Cortex of kidney (tissue), 1 donor: Measurements from ENCODE around the gene PTPRN2.

ENCODE experiments used
- DNase-seq: peaks from one replicate; lab custom pipeline; 2025; lab: John Stamatoyannopoulos, UW

The PTPRN2 gene

GRCh38 chr7:157619753-157620525 lies 967.7 kb downstream of the PTPRN2 start:
- DNase-seq: no peak

GRCh38 chr7:157618823-157619606 lies 968.6 kb downstream of the PTPRN2 start:
- DNase-seq: no peak

- DNase-seq: no peak
Observed at GRCh38 chr7:157618091-157618726, 969.4 kb downstream of the PTPRN2 start.

GRCh38 chr7:157617401-157617800 lies 970.2 kb downstream of the PTPRN2 start:
- DNase-seq: no peak

- no peak for DNase-seq
Observed at GRCh38 chr7:157616931-157617330, 970.7 kb downstream of the PTPRN2 start.

GRCh38 chr7:157616426-157616825 lies 971.2 kb downstream of the PTPRN2 start:
- DNase-seq: no peak

DNA sequence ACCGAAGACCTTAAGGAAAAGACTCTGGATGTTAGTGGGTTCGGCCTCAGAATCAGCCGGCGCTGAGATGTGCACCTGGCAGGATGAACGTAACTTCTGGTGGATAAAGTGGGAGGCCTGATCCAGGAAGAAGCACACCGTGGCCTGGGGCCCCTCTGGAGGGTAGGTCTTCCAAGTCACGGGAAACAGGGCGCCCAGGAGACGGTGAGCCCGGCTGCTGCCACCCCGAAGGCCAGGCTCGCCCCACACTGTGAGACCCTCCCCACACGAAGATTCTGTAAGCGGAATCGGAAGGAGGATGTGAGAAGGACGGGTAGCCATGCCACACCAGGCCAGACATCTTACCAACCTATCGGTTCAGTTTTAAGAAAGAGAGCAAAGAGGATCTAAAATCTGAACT lies 971.8 kb downstream of the PTPRN2 start:
- DNase-seq: no peak

DNA sequence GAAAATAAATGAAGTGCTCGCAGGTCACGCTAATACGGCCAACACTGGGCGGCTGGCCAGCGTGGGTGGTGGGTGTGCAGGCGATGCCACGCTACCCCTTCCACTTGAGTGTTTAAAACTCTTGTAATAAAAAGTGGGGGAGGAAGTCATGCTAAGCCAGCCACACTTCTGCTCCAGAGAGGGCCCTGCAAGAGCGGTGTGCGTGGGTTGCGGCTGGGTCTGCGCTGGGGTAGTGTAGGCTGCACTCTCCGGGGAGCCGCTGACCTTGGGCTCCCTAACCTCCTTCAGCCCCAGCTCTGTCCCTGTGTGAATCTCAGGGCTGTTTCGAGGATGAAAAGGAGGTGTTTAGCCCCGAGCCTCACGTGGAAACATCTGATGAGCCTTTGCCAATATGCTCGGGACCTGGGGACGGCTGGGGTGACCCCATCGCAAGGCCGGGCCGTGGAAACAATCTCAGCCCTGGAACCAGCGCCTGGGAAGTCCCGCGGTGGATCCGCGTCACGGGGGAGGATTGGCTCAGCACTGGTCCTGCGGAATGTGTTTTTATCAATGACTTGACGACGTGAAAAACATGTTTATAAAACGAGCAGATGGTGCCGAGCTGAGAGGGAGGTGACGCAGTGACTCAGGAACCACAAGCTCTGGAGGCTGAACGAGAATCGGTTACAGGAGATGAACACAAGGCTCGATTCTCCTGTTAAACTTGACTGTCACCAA lies 972.4 kb downstream of the PTPRN2 start:
- no peak for DNase-seq

DNA sequence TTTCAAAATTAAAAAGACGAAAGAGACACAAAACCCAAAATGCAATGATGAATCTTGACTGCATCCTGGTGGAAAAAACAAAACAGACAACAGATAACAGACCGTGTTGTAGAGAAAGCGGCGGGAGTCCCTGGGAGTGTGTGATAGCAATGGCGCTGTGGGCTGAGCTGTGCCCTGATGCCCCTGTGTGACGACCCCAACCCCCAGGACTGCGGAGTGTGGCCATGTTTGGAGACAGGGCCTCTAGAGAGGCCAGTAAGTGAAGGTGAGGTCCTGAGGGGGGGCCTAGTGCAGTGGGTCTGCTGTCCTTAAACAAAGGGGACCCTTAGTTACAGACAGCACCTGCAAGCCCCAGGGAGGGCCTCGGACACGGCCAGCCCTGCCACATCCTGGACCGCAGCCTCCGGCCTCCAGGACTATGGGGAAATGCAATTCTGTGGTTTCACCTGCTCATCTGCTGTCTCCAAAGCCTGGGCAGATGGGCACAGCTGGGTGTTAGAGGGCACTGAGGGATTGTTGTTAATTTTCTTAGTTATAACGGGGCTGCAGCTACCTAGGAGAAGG lies 973.1 kb downstream of the PTPRN2 start:
- no peak for DNase-seq

DNA sequence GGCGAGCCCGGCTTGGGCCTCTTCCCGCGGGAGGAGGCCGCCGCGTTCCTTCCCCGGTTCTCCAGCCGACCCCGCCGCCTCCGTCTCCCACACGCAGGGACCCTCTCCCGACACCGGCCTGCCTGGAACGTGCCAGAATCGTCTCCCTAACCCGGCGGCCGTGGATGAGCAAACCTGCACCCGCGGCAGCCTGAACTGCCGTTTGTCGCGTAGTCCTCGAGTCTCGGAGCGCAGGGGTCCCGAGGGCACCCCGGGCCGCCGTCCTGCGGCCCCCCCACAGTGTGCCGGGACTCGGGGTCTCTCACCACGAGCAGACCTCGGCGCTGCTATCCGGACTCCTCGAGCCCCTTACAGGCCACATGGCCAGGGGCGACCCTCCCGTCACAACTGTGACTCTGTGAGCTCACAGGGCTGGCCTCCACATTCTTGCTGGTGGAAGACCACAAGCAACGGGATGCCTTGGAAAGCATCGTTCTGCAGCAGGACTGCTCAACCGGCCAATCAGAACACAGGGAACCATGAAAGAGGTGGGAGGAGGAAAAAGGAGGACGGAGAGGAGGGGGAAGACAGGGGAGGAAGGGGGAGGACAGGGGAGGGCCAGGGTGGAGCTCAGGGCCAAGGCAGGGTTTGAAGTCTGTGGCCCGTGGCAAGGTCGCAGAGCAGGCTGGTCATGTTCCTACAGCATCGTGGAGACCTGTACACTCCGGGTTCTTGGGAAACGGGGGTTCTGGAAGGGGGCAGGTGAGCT lies 973.9 kb downstream of the PTPRN2 start:
- no peak for DNase-seq

- DNase-seq: no peak
Observed at GRCh38 chr7:157612664-157613561, 974.7 kb downstream of the PTPRN2 start.

- no peak for DNase-seq
Observed at GRCh38 chr7:157612009-157612663, 975.5 kb downstream of the PTPRN2 start.

DNA sequence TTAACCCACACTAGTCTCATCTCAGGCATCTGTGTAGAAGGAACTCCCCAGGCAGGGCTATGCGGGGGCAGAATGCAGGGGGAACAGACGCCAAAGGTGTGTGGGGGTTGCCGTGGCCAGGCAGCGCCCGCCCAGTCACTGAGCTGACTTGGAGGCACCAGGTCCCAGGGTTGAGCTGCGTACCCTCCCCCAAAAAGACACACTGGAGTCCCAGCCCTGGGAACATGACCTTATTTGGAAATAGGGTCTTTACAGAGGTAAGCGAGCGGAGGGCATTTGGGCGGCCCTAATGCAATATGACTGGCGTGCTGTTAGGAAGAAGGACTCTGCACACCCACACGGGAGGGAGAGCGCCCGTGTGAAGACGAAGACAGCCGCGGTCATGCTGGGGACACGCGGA lies 976.3 kb downstream of the PTPRN2 start:
- DNase-seq: no peak

DNA sequence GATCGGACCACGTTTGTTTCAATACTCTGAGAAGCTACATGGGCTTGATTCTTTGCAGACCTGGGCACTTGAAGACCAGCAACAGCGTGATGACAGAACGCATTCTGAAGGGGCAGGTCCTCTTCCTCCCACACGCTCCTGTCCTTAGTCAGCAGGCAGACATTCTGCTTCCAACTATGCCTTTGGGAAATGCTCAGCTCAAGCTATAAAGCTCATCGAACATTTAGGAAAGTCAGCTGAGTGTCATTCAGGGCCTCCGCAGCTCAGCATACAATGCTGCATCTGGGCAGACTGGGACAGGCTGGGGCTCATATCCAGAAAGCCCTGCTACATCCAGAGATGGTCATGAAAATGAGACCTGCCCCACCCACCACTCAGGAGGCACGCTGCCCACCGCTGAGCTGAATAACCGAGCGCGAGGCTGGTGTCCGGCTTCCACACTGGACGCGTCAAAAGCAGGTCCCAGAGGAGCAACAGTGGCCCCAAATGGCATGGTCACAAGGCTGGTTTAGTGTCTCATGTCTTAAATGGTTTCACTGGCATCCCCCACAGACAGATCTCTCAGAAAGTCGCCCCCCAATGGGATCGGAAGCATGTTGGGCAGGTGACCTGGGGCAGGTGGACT lies 976.8 kb downstream of the PTPRN2 start:
- DNase-seq: no peak

GRCh38 chr7:157609932-157610640 lies 977.5 kb downstream of the PTPRN2 start:
- no peak for DNase-seq

DNA sequence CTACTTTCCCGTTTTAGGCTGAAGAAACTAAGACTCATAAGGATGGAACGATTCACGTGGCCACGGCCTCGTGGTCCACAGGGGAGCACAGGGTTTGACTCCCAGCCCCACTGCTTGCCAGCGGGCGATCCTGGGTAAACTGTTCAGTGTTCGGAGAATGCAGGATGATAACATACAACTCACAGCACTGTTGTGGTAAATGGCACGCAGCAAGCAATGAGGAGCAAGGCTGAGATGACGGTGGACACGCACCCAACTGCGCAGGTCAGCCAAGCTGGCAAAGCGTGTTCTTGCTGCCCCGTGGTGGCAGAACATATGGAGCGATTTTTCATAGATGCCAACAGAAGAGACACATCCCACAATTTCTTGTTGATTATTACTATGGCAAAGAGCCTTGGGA lies 978.1 kb downstream of the PTPRN2 start:
- DNase-seq: no peak

GRCh38 chr7:157607218-157607617 lies 980.4 kb downstream of the PTPRN2 start:
- DNase-seq: no peak

DNA sequence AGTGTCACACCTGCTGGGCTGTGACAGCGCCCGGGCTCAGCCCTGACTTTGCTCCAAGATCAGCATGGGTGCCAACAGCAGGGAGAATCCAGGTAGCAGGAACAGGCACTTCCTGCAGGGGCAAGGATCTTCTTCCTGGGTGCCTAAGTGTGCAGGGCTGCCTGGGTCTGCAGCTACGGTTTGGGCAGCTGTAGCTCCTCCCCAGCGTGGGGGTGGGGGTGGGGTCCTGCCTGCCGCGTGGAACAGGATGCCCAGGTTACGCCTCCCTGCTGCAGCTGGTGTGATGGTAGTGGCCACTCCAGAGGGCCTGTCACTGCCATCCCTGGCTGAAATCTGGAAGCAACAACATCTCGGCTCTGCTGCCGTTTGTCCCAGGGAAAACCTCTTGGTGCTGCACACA lies 981.5 kb downstream of the PTPRN2 start:
- DNase-seq: no peak
